Hepatocyte (in vitro differentiated cells): ENCODE measurements around the gene SLC66A3. TPM values are rescaled to one million over a fixed set of nuclear protein-coding genes. Genes with fewer than 3 reads are reported as not detected.

ENCODE experiments used
- DNase-seq: peaks from one replicate; pipeline ENCODE4 v3.0.0-alpha.2; 2016; ENCODE audit warnings: low spot score
- H2AFZ ChIP-seq: fragments of 200-600 bp; sonication (generic); 2 replicates; pipeline ENCODE4 v1.6.0; 2016; ENCODE audit warnings: antibody characterized with exemption, mild to moderate bottlenecking
- H3K27ac ChIP-seq: fragments of 200-600 bp; sonication (generic); 2 replicates; pipeline ENCODE4 v1.5.1; 2016; ENCODE audit warnings: mild to moderate bottlenecking
- H3K27me3 ChIP-seq: fragments of 200-600 bp; sonication (generic); 2 replicates; pipeline ENCODE4 v1.6.1; 2016
- H3K36me3 ChIP-seq: fragments of 200-600 bp; sonication (generic); replicated peaks from 2 replicates; pipeline ENCODE4 v1.5.1; 2016; ENCODE audit warnings: low read depth; ENCODE audit not compliant: insufficient read depth
- H3K4me1 ChIP-seq: fragments of 200-600 bp; sonication (generic); 2 replicates; pipeline ENCODE4 v1.5.1; 2016; ENCODE audit warnings: mild to moderate bottlenecking, moderate library complexity; ENCODE audit not compliant: insufficient read depth
- H3K4me2 ChIP-seq: fragments of 200-600 bp; sonication (generic); 2 replicates; pipeline ENCODE4 v1.6.0; 2016
- H3K4me3 ChIP-seq: fragments of 200-600 bp; sonication (generic); 2 replicates; pipeline ENCODE4 v1.5.1; 2016; ENCODE audit warnings: mild to moderate bottlenecking
- H3K79me2 ChIP-seq: fragments of 200-600 bp; sonication (generic); 2 replicates; pipeline ENCODE4 v1.6.0; 2017; ENCODE audit warnings: mild to moderate bottlenecking
- H3K9me2 ChIP-seq: fragments of 200-600 bp; sonication (generic); replicated peaks from 2 replicates; pipeline ENCODE4 v1.6.0; 2017; ENCODE audit warnings: mild to moderate bottlenecking; ENCODE audit not compliant: insufficient read depth
- H3K9me3 ChIP-seq: fragments of 200-600 bp; sonication (generic); 2 replicates; pipeline ENCODE4 v1.5.1; 2016; ENCODE audit warnings: low read depth, mild to moderate bottlenecking
- H4K20me1 ChIP-seq: fragments of 200-600 bp; sonication (generic); 2 replicates; pipeline ENCODE4 v1.6.0; 2016; ENCODE audit warnings: mild to moderate bottlenecking; ENCODE audit not compliant: insufficient read depth, poor library complexity, severe bottlenecking
- EZH2 ChIP-seq: fragments of 200-600 bp; sonication (generic); IDR thresholded peaks from 2 replicates; pipeline ENCODE4 v1.6.1; 2016; ENCODE audit warnings: antibody characterized with exemption, mild to moderate bottlenecking, borderline replicate concordance
- EZH2phosphoT487 ChIP-seq: fragments of 200-600 bp; sonication (generic); IDR thresholded peaks from one replicate; pipeline ENCODE4 v1.6.1; 2018; ENCODE audit warnings: antibody characterized with exemption, mild to moderate bottlenecking, low read depth, moderate library complexity; ENCODE audit not compliant: unreplicated experiment, severe bottlenecking
- WGBS: methylation state at CpG from one replicate; pipeline ENCODE4 v1.1.6; 2016; ENCODE audit warnings: low lambda C conversion rate; ENCODE audit errors: missing lambda C conversion rate; 5-methylcytosine and 5-hydroxymethylcytosine counted together
- polyA plus RNA-seq: library from polyadenylated mRNA; unstranded; fragments of >200 nt; fragmentation: Nextera tagmentation; extraction: Ambion mirVana; gene quantifications from 2 replicates; pipeline ENCODE4 v1.2.1, GENCODE V29; 2016
- total RNA-seq: library from RNA; depleted of rRNA; stranded (reverse); fragments of >200 nt; gene quantifications from 2 replicates; pipeline ENCODE4 v1.2.3, GENCODE V29; 2014
- TF ChIP-seq, protein P1 (sequence below): fragments of 200-600 bp; sonication (generic); IDR thresholded peaks from 2 replicates; pipeline ENCODE4 v1.5.1; 2016; ENCODE audit warnings: antibody characterized with exemption, mild to moderate bottlenecking; ENCODE audit not compliant: poor library complexity

The SLC66A3 gene
- total and polyA plus RNA-seq, 2 experiments from 2014 or later = 24.3 to 26.8 TPM

DNA sequence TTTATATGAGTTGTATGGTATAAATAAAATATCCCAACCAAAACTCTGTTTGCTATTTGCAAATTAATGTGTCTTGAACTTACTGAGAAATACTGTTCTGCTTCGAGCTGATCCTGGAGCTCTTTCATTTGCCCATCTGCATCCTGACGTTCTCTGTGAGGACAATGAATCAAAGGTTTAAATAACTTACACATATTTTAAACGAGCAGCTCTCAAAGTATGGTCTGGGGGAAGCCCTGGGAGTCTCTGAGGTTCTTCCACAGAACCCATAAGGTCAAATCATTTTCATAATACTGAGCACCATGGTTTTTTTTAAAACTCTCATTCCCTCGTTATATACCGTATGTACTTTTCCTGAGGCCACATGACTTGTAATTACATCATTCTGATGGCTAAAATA lies 46.7 kb downstream of the SLC66A3 start:
- H3K9me3 ChIP-seq = no peaks in the 10 kb centered on the region
- H3K36me3 ChIP-seq = no peaks in the 10 kb centered on the region
- H4K20me1 ChIP-seq = no peaks in the 10 kb centered on the region
- DNase-seq = no peak
- H3K27ac ChIP-seq = no peak overlapping the region
- H3K4me1 ChIP-seq = no peaks in the 10 kb centered on the region
- no peak overlapping the region for H3K4me2 ChIP-seq
- H3K4me3 ChIP-seq = no peak overlapping the region
- no peaks in the 10 kb centered on the region for H3K9me2 ChIP-seq
- TF ChIP-seq, protein P1, sequence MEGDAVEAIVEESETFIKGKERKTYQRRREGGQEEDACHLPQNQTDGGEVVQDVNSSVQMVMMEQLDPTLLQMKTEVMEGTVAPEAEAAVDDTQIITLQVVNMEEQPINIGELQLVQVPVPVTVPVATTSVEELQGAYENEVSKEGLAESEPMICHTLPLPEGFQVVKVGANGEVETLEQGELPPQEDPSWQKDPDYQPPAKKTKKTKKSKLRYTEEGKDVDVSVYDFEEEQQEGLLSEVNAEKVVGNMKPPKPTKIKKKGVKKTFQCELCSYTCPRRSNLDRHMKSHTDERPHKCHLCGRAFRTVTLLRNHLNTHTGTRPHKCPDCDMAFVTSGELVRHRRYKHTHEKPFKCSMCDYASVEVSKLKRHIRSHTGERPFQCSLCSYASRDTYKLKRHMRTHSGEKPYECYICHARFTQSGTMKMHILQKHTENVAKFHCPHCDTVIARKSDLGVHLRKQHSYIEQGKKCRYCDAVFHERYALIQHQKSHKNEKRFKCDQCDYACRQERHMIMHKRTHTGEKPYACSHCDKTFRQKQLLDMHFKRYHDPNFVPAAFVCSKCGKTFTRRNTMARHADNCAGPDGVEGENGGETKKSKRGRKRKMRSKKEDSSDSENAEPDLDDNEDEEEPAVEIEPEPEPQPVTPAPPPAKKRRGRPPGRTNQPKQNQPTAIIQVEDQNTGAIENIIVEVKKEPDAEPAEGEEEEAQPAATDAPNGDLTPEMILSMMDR = no peak
- TF ChIP-seq EZH2phosphoT487 (no peak), EZH2 (no peak)
- no peak overlapping the region for H2AFZ ChIP-seq
- H3K79me2 ChIP-seq = no peaks in the 10 kb centered on the region
- H3K27me3 ChIP-seq = no peaks in the 10 kb centered on the region
- WGBS = 93% methylated on average over 5 of the region's 5 CpGs

DNA sequence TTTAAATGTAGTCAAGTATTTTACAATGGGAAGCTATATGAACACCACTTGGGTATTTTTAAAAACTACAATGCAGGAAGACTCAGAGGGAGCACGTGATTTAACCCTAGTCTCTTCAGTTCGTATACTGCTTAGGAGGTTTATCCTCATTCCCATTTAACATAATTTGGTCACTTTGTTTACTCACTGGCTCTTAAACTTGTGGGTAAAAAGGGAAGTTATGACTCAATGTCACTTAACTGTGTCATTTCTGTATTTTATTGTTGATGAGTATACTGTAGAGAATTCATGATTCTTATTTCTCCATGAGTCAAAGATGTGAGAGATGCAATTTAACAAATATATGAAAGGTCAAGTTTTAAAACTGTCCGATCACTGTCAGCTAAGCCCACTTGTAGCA lies 48.2 kb downstream of the SLC66A3 start:
- Histone ChIP-seq H3K9me3 (no peaks in the 10 kb centered on the region), H3K79me2 (no peaks in the 10 kb centered on the region), H2AFZ (no peak overlapping the region), H3K27me3 (no peaks in the 10 kb centered on the region), H3K27ac (no peak overlapping the region), H3K4me1 (no peaks in the 10 kb centered on the region), H3K9me2 (no peaks in the 10 kb centered on the region), H4K20me1 (no peaks in the 10 kb centered on the region), H3K36me3 (peaks cover 3% of the 10 kb centered on the region), H3K4me2 (no peak overlapping the region), H3K4me3 (no peak overlapping the region)
- no peak for DNase-seq
- TF ChIP-seq, protein P1 = no peak
- TF ChIP-seq EZH2phosphoT487 (no peak), EZH2 (no peak)
- WGBS = 85% methylated on average over 3 of the region's 3 CpGs

GRCh38 chr2:11208083-11208482 lies 52.8 kb downstream of the SLC66A3 start:
- TF ChIP-seq EZH2 = no peak
- TF ChIP-seq, protein P1 = no peak
- TF ChIP-seq EZH2phosphoT487 = no peak
- H3K4me2 ChIP-seq = no peak overlapping the region
- no peaks in the 10 kb centered on the region for H3K79me2 ChIP-seq
- peaks cover 3% of the 10 kb centered on the region for H3K36me3 ChIP-seq
- H2AFZ ChIP-seq = no peak overlapping the region
- H3K27ac ChIP-seq = no peak overlapping the region
- no peak overlapping the region for H3K4me3 ChIP-seq
- DNase-seq = no peak
- no peaks in the 10 kb centered on the region for H3K4me1 ChIP-seq
- no peaks in the 10 kb centered on the region for H3K9me3 ChIP-seq
- no peaks in the 10 kb centered on the region for H4K20me1 ChIP-seq
- no peaks in the 10 kb centered on the region for H3K27me3 ChIP-seq
- H3K9me2 ChIP-seq = no peaks in the 10 kb centered on the region

- Histone ChIP-seq H3K79me2 (peaks cover 3% of the 10 kb centered on the region), H3K4me2 (no peak overlapping the region), H3K4me3 (no peak overlapping the region), H3K9me2 (no peaks in the 10 kb centered on the region), H2AFZ (no peak overlapping the region), H3K4me1 (no peaks in the 10 kb centered on the region), H3K9me3 (no peaks in the 10 kb centered on the region), H4K20me1 (no peaks in the 10 kb centered on the region), H3K36me3 (no peaks in the 10 kb centered on the region), H3K27ac (no peak overlapping the region), H3K27me3 (no peaks in the 10 kb centered on the region)
- TF ChIP-seq, protein P1 = no peak
- TF ChIP-seq EZH2 (no peak), EZH2phosphoT487 (no peak)
- DNase-seq = no peak
These were observed 57.4 kb downstream of the SLC66A3 start for GRCh38 chr2:11212645-11213044.
